Body of pancreas (tissue), 4 donors: Measurements from ENCODE around the gene WSB2. TPM values are rescaled to one million over a fixed set of nuclear protein-coding genes. Genes with fewer than 3 reads are reported as not detected.

Source experiments
- ATAC-seq: fragments of 150-250 bp; one replicate; pipeline ENCODE4 v1.9.1; 2016
- DNase-seq, 4 donors: peaks; one replicate each; pipeline ENCODE4 v3.0.0-alpha.2; 2019
- H3K27ac ChIP-seq, 4 donors: fragments of 200-600 bp; sonication (generic); 1 replicate in 3 of 4; 2 replicates in 1 of 4; pipeline versions ENCODE4 v1.5.1 to v1.6.1; 2016 to 2019; ENCODE audit warnings: mild to moderate bottlenecking in 1 of 4, mixed read lengths in 1 of 4, moderate library complexity in 1 of 4
- H3K27me3 ChIP-seq, 2 donors: fragments of 200-600 bp; sonication (generic); one replicate each; pipeline ENCODE4 v1.6.0; 2016; ENCODE audit warnings: mild to moderate bottlenecking in 1 of 2
- H3K36me3 ChIP-seq, 2 donors: fragments of 200-600 bp; sonication (generic); replicated peaks in 1 of 2; 2 replicates each; pipeline ENCODE4 v1.5.1; 2016; ENCODE audit warnings: low read depth in 2 of 2; ENCODE audit not compliant: insufficient read depth in 1 of 2
- H3K4me1 ChIP-seq: fragments of 200-600 bp; sonication (generic); one replicate; pipeline ENCODE4 v1.6.0; 2016
- H3K4me3 ChIP-seq, 2 donors: fragments of 200-600 bp; sonication (generic); 1 replicate in 1 of 2; 2 replicates in 1 of 2; pipeline ENCODE4 v1.5.1; 2016 to 2019
- H3K9me3 ChIP-seq, 3 donors: fragments of 200-600 bp; sonication (generic); 1 replicate in 2 of 3; 2 replicates in 1 of 3; pipeline ENCODE4 v1.5.1; 2016
- POLR2A ChIP-seq, 3 donors: fragments of 450-650 bp; IDR thresholded peaks; one replicate each; pipeline ENCODE4 v1.6.1; 2016; ENCODE audit warnings: antibody characterized with exemption in 3 of 3, mild to moderate bottlenecking in 2 of 3
- WGBS, 2 donors: methylation state at CpG; one replicate each; pipeline ENCODE4 v1.1.5; 2017; 5-methylcytosine and 5-hydroxymethylcytosine counted together
- intact Hi-C: fragments of 100-400 bp; cut with DNase I; formaldehyde crosslinking; loops from one replicate; pipeline ENCODE4 v1.15.1; 2023
- total RNA-seq, 2 donors: library from RNA; depleted of rRNA; stranded (reverse); fragments of >200 nt; gene quantifications; one replicate each; pipeline ENCODE4 v1.1.0, GENCODE V29; 2016
- TF ChIP-seq, protein P1 (sequence below), 7 experiments: fragments of 450-650 bp in 4 of 7; fragments of 200-600 bp in 3 of 7; sonication (generic) in 3 of 7; IDR thresholded peaks; one replicate each; pipeline ENCODE4 v1.5.1; 2016 to 2019; ENCODE audit warnings: antibody characterized with exemption in 7 of 7

WSB2 gene
- total RNA-seq, 2 donors from 2014 or later = 28.7 to 48.0 TPM

DNA sequence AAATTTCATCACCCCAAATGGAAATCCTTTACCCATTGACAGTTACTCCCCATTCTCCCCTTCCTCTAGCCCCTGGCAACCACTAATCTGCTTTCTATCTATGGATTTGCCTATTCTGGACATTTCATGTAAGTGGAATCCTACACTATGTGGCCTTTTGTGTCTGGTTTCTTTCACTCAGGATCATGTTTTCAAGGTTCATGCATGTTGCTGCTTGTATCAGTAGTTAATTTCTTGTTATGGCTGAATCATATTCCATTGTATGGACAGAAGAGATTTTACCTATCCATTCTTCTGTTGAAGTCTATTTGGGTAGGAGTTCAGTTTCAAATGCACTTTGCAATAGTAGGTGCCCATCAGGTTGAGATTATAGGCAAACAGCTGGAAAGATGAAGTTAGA lies 43.1 kb downstream of the WSB2 start:
- TF ChIP-seq, protein P1, sequence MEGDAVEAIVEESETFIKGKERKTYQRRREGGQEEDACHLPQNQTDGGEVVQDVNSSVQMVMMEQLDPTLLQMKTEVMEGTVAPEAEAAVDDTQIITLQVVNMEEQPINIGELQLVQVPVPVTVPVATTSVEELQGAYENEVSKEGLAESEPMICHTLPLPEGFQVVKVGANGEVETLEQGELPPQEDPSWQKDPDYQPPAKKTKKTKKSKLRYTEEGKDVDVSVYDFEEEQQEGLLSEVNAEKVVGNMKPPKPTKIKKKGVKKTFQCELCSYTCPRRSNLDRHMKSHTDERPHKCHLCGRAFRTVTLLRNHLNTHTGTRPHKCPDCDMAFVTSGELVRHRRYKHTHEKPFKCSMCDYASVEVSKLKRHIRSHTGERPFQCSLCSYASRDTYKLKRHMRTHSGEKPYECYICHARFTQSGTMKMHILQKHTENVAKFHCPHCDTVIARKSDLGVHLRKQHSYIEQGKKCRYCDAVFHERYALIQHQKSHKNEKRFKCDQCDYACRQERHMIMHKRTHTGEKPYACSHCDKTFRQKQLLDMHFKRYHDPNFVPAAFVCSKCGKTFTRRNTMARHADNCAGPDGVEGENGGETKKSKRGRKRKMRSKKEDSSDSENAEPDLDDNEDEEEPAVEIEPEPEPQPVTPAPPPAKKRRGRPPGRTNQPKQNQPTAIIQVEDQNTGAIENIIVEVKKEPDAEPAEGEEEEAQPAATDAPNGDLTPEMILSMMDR (IDR thresholded peaks at IDR 0.05) = no peak
- TF ChIP-seq POLR2A (IDR thresholded peaks at IDR 0.05) = no peak
- intact Hi-C loops = no loop called here
- no peak for ATAC-seq

DNA sequence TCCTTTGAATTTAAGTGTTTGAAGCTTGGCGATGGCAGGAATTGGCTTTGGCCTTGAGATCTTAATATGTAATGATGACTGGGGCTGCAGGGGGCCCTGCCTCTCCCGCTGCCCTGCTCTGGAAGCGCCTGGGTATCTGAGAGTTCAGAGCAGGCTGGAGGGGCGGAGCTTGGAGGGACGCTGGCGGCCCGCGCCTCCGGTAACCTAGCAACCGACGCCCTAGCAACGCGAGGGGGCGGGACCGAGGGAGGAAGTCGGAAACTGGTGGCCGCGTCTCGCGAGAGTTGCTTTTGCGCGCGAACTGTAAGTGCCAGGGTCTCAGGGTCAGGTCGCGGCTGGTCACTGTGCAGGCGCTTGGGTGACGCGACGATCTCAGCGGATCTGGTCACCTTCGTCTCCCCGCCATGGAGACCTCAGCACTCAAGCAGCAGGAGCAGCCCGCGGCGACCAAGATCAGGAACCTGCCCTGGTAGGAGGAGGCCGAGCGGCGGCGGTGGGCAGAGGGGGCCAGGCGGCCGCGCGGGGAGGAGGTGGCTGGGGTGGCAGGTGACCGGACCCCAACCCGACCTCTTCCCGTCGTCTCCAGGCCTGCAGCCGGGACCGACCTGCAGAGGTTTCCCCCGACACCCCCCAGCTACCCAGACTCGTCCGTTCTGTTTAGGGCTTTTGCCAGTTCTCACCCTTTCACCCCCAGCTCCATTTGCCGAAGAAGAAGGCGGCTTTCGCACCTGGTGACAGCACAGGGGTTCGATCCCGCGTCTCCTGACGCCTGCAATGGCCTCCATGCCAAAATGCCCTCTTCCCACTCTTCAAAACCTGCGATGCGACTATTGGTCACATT lies 44.3 kb downstream of the WSB2 start, which contains the start of gene RFC5:
Gene RFC5 (plus strand): TSS at position 280 of the 841 bp plus-strand sequence. CDS start 125 bp downstream, at position 405.
- WGBS, 2 donors = 0% methylated on average over 13 to 40 of the region's 61 CpGs
- H3K27me3 ChIP-seq = no peaks in the 10 kb centered on the region
- DNase-seq = peak; percentile 99 to 100 (median 99)
- intact Hi-C loops = no loop called here
- TF ChIP-seq, protein P1 (IDR thresholded peaks at IDR 0.05) = no peak
- TF ChIP-seq POLR2A (IDR thresholded peaks at IDR 0.05) = peak in 2 of 3 donors; percentile 61 to 70
- H3K36me3 ChIP-seq = no peaks in the 10 kb centered on the region
- peak within 1 kb of the TSS; percentile 46 to 68 for H3K4me3 ChIP-seq
- peaks cover 22% of the 10 kb centered on the region for H3K4me1 ChIP-seq
- no peaks in the 10 kb centered on the region for H3K9me3 ChIP-seq
- peak within 1 kb of the TSS in 3 of 4 donors; percentile 25 to 74 (median 62) for H3K27ac ChIP-seq
- peak; percentile 99 for ATAC-seq

More for the DNA sequence above, 43.1 kb downstream of the WSB2 start:
- no peaks in the 10 kb centered on the region for H3K36me3 ChIP-seq
- no peaks in the 10 kb centered on the region for H3K27me3 ChIP-seq
- no peak overlapping the region for H3K27ac ChIP-seq
- H3K9me3 ChIP-seq = no peaks in the 10 kb centered on the region
- H3K4me3 ChIP-seq = no peak overlapping the region
- peaks cover 22% of the 10 kb centered on the region for H3K4me1 ChIP-seq
- DNase-seq = no peak

DNA sequence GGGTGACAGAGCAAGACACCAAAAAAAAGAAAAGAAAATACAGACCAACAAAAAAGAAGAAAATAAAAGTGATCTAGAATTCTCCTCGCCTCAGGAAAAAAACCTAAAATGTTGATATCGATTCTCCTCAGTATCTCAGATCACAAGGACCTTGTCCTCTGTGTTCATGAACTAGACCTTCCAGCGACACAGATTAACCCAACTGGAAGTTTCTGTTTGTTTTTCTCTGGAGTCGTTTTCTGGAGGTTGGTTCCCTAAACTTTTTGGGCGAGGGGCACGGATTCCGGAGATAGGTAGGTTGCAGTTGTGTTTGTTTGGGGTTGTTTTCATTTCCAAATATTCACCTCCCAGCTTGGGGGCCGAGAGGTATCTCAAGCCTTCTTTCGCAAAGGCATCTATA lies 45.0 kb downstream of the WSB2 start:
- DNase-seq (no peak), ATAC-seq (peak; percentile 18)
- intact Hi-C loops = no loop called here
- H3K27me3 ChIP-seq = no peaks in the 10 kb centered on the region
- H3K4me3 ChIP-seq = peak overlapping the region in 1 of 2 donors; percentile 68
- H3K27ac ChIP-seq = peak overlapping the region in 3 of 4 donors; percentile 25 to 74 (median 62)
- TF ChIP-seq, protein P1 (IDR thresholded peaks at IDR 0.05) = no peak
- no peak for TF ChIP-seq POLR2A (IDR thresholded peaks at IDR 0.05)
- 11 to 13% methylated on average over 9 of the region's 9 CpGs for WGBS, 2 donors
- H3K4me1 ChIP-seq = peaks cover 22% of the 10 kb centered on the region
- no peaks in the 10 kb centered on the region for H3K36me3 ChIP-seq
- no peaks in the 10 kb centered on the region for H3K9me3 ChIP-seq

DNA sequence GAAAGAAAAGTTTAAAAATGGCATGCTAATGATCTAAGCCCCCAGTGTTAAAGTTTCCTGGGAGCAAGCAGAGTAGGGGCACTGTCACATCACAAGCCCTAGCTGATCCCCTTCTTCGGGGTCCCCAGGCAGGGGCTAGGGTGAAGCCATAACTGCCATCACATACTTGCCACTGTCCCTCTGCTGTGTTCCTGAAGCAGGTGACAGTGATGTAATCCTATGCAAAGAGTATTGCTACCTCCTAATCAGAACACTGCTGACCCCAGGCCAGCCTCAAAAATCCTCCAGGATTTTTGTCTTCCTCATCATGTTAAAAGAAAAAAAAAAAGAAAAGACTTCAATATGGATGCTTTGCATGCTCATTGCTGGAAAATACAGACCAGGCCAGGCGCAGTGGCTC lies 45.7 kb downstream of the WSB2 start:
- TF ChIP-seq POLR2A (IDR thresholded peaks at IDR 0.05) = no peak
- TF ChIP-seq, protein P1 (IDR thresholded peaks at IDR 0.05) = no peak
- no peaks in the 10 kb centered on the region for H3K36me3 ChIP-seq
- 79 to 81% methylated on average over 2 of the region's 2 CpGs for WGBS, 2 donors

More for the DNA sequence above, 45.7 kb downstream of the WSB2 start:
- intact Hi-C loops = no loop called here
- H3K4me1 ChIP-seq = peaks cover 22% of the 10 kb centered on the region
- no peaks in the 10 kb centered on the region for H3K27me3 ChIP-seq
- H3K27ac ChIP-seq = peak overlapping the region in 2 of 4 donors; percentile 62 to 74
- no peak overlapping the region for H3K4me3 ChIP-seq
- H3K9me3 ChIP-seq = no peaks in the 10 kb centered on the region
- DNase-seq = no peak
- no peak for ATAC-seq
